K562 (cell line): ENCODE data around the gene POC1B. TPM values are rescaled to one million over a fixed set of nuclear protein-coding genes. Genes with fewer than 3 reads are reported as not detected.

Experiments used
- polyA plus RNA-seq, 8 experiments: library from polyadenylated mRNA; depleted of rRNA in 4 of 8; stranded (reverse) in 5 of 8; unstranded in 3 of 8; fragments of >200 nt; fragmentation: Nextera tagmentation in 2 of 8; fragmentation: Illumina TruSeq in 1 of 8; extraction: Ambion mirVana in 2 of 8; extraction: Trizol in 1 of 8; gene quantifications; 2 replicates each; pipeline versions ENCODE4 v1.2.1 to v1.2.3, GENCODE V29; 2011 to 2014; ENCODE audit warnings: inconsistent platforms in 1 of 8, missing spikeins in 1 of 8
- small RNA-seq: library from RNA; depleted of rRNA; stranded (forward); fragments of <200 nt; gene quantifications from one replicate; pipeline ENCODE3, GENCODE V24; 2014
- total RNA-seq, 7 experiments: library from RNA; depleted of rRNA in 6 of 7; stranded (reverse); fragments of >200 nt in 6 of 7; fragmentation: Illumina TruSeq in 2 of 7; extraction: Trizol in 2 of 7; gene quantifications; 2 replicates each; pipeline versions ENCODE4 v1.2.1 to v1.2.3, GENCODE V29; 2011 to 2021; ENCODE audit warnings: low replicate concordance in 1 of 7

POC1B gene
- total and polyA plus RNA-seq, 9 of the 15 experiments (the other 6 are each of a cell fraction or from before 2014, with no cell fraction given) = 4.5 to 16.1 (median 10.4) TPM

Small RNAs within 50 kb of the gene (small RNA-seq; reads per million reads assigned to genes)
- gene AC025034.2 (not detected), gene POC1B-GALNT4 (not detected)

Other genes with a start within 250 kb of the POC1B start
- 0.12 TPM in 1 of 2 replicates, not detected in the other for gene DUSP6, start 173.5 kb downstream of the POC1B start, total RNA-seq (2014; rRNA removed)
- gene DUSP6, start 173.5 kb downstream of the POC1B start, total RNA-seq (2014; rRNA removed; fragmentation: Illumina TruSeq; extraction: Trizol) = 0.06 TPM in 1 of 2 replicates, not detected in the other
- 0.08 and 0.14 TPM in 2 replicates for gene DUSP6, start 173.5 kb downstream of the POC1B start, total RNA-seq (2015; rRNA removed; fragmentation: Illumina TruSeq; extraction: Trizol)
- gene DUSP6, start 173.5 kb downstream of the POC1B start, total RNA-seq (2021) = 0.47 and 0.60 TPM in 2 replicates
- 0.08 and 0.20 TPM in 2 replicates for gene DUSP6, start 173.5 kb downstream of the POC1B start, polyA plus RNA-seq (2011; rRNA removed)
- 0.12 and 0.40 TPM in 2 replicates for gene DUSP6, start 173.5 kb downstream of the POC1B start, polyA plus RNA-seq (2014; fragmentation: Illumina TruSeq; extraction: Trizol)
- gene DUSP6, start 173.5 kb downstream of the POC1B start, polyA plus RNA-seq (2014; fragmentation: Nextera tagmentation; extraction: Ambion mirVana) = under 1 TPM; 0.04 TPM
- gene DUSP6, start 173.5 kb downstream of the POC1B start, polyA plus RNA-seq (2014; rRNA removed) = 0.03 and 0.04 TPM in 2 replicates
- 3.0 and 3.4 TPM in 2 replicates for gene GALNT4, start 1.3 kb downstream of the POC1B start, total RNA-seq (2014; rRNA removed)
- gene GALNT4, start 1.3 kb downstream of the POC1B start, total RNA-seq (2014; rRNA removed; fragmentation: Illumina TruSeq; extraction: Trizol) = 4.6 and 5.9 TPM in 2 replicates
- gene GALNT4, start 1.3 kb downstream of the POC1B start, total RNA-seq (2015; rRNA removed; fragmentation: Illumina TruSeq; extraction: Trizol) = 3.4 and 3.8 TPM in 2 replicates
- 3.4 and 3.5 TPM in 2 replicates for gene GALNT4, start 1.3 kb downstream of the POC1B start, total RNA-seq (2021)
- gene GALNT4, start 1.3 kb downstream of the POC1B start, polyA plus RNA-seq (2011; rRNA removed) = 1.6 and 1.9 TPM in 2 replicates
- 2.3 and 2.5 TPM in 2 replicates for gene GALNT4, start 1.3 kb downstream of the POC1B start, polyA plus RNA-seq (2014; fragmentation: Illumina TruSeq; extraction: Trizol)
- gene GALNT4, start 1.3 kb downstream of the POC1B start, polyA plus RNA-seq (2014; fragmentation: Nextera tagmentation; extraction: Ambion mirVana) = 1 to 10 TPM; 1.2 to 1.3 TPM
- gene GALNT4, start 1.3 kb downstream of the POC1B start, polyA plus RNA-seq (2014; rRNA removed) = 1.7 and 3.6 TPM in 2 replicates
- gene ATP2B1, start 182.8 kb upstream of the POC1B start, total RNA-seq (2014; rRNA removed) = 15.4 and 27.9 TPM in 2 replicates
- gene ATP2B1, start 182.8 kb upstream of the POC1B start, total RNA-seq (2014; rRNA removed; fragmentation: Illumina TruSeq; extraction: Trizol) = 38.3 and 45.9 TPM in 2 replicates
- gene ATP2B1, start 182.8 kb upstream of the POC1B start, total RNA-seq (2015; rRNA removed; fragmentation: Illumina TruSeq; extraction: Trizol) = 35.0 and 39.0 TPM in 2 replicates
- 27.5 and 27.8 TPM in 2 replicates for gene ATP2B1, start 182.8 kb upstream of the POC1B start, total RNA-seq (2021)
- 17.5 and 22.7 TPM in 2 replicates for gene ATP2B1, start 182.8 kb upstream of the POC1B start, polyA plus RNA-seq (2011; rRNA removed)
- gene ATP2B1, start 182.8 kb upstream of the POC1B start, polyA plus RNA-seq (2014; fragmentation: Illumina TruSeq; extraction: Trizol) = 26.1 and 28.5 TPM in 2 replicates
- 1 to 10 TPM; 8.6 to 9.7 TPM for gene ATP2B1, start 182.8 kb upstream of the POC1B start, polyA plus RNA-seq (2014; fragmentation: Nextera tagmentation; extraction: Ambion mirVana)
- 16.2 and 26.5 TPM in 2 replicates for gene ATP2B1, start 182.8 kb upstream of the POC1B start, polyA plus RNA-seq (2014; rRNA removed)